T-helper 1 cell (primary cell): Measurements from ENCODE around the gene RASSF7.
A peak's percentile ranks its signal among the peaks of the same experiment; 100 is the strongest.
"Not testable (repeated sequence)": the region's sequence is repeated elsewhere in the genome, so short reads cannot be mapped to it uniquely, and the experiment has no call there.

Source experiments
- DNase-seq, 5 donors: peaks; one replicate each; pipeline ENCODE4 v3.0.0-alpha.2; 2012 to 2020
- total RNA-seq, 4 donors: gene quantifications; one replicate each; lab custom pipeline; 2026; lab: John Stamatoyannopoulos, UW

RASSF7 gene
- total RNA-seq = 19.8 to 30.7 (median 22.6) reads per million in 4 donors

- peak; percentile 92 to 96 (median 92) for DNase-seq
These were observed at the start of gene RASSF7, which contains the start of gene LMNTD2 for GRCh38 chr11:560305-561147. RASSF7 (plus strand) TSS chr11:560970; CDS start chr11:561769, 799 bp downstream. LMNTD2 (minus strand) TSS chr11:560738; CDS start chr11:560716, 22 bp downstream.

- DNase-seq = no peak
These were observed 47.8 kb upstream of the RASSF7 start for GRCh38 chr11:512761-513595.

GRCh38 chr11:514606-515005 lies 46.2 kb upstream of the RASSF7 start:
- no peak for DNase-seq

- DNase-seq = no peak
These were observed 45.6 kb upstream of the RASSF7 start for GRCh38 chr11:515131-515530.

GRCh38 chr11:516400-516799 lies 44.4 kb upstream of the RASSF7 start:
- DNase-seq = no peak

- DNase-seq = not testable (repeated sequence)
These were observed 43.7 kb upstream of the RASSF7 start for GRCh38 chr11:516918-517685.

GRCh38 chr11:518463-519202 lies 42.1 kb upstream of the RASSF7 start:
- DNase-seq = peak; percentile 79 to 93 (median 86)

GRCh38 chr11:520428-521176 lies 40.2 kb upstream of the RASSF7 start:
- no peak for DNase-seq

GRCh38 chr11:521177-521688 lies 39.5 kb upstream of the RASSF7 start:
- no peak for DNase-seq

- no peak for DNase-seq
These were observed 34.6 kb upstream of the RASSF7 start for GRCh38 chr11:526192-526591.

- no peak for DNase-seq
These were observed 32.5 kb upstream of the RASSF7 start for GRCh38 chr11:528166-528814.

GRCh38 chr11:528815-529727 lies 31.7 kb upstream of the RASSF7 start:
- DNase-seq = no peak

GRCh38 chr11:529728-530411 lies 30.9 kb upstream of the RASSF7 start:
- DNase-seq = no peak

- no peak for DNase-seq
These were observed 29.6 kb upstream of the RASSF7 start for GRCh38 chr11:530960-531831.

- DNase-seq = no peak
These were observed 28.7 kb upstream of the RASSF7 start for GRCh38 chr11:531919-532526.

GRCh38 chr11:532527-532985 lies 28.2 kb upstream of the RASSF7 start:
- DNase-seq = no peak

- DNase-seq = no peak
These were observed 27.7 kb upstream of the RASSF7 start for GRCh38 chr11:532986-533585.
